Panc1 (cell line): Measurements from ENCODE around the gene IPO13. TPM values are rescaled to one million over a fixed set of nuclear protein-coding genes. Genes with fewer than 3 reads are reported as not detected.

ENCODE experiments used
- ATAC-seq: fragments of 200-7000 bp; cut with Tn5 transposase; 2 replicates; pipeline ENCODE4 v1.9.1; 2020; ENCODE audit warnings: mild to moderate bottlenecking, moderate library complexity
- BruUV-seq: library from RNA; stranded (reverse); fragments of 400-500 nt; replicated peaks from 2 replicates; lab custom pipeline; 2021; lab: Mats Ljungman, UMichigan
- CTCF ChIA-PET: fragments of 300-600 bp; sonication (Branson Sonifier 250); formaldehyde crosslinking; loops from one replicate; lab custom pipeline; 2022; ENCODE audit warnings: antibody characterized with exemption; lab: Charles Lee
- POLR2A ChIA-PET: fragments of 300-600 bp; sonication (Branson Sonifier 250); formaldehyde crosslinking; loops from one replicate; lab custom pipeline; 2022; ENCODE audit warnings: antibody characterized with exemption; lab: Charles Lee
- DNase-seq: peaks from one replicate; pipeline ENCODE4 v3.0.0-alpha.2; 2010; ENCODE audit warnings: low read depth, low spot score
- H3K27ac ChIP-seq: 2 replicates; pipeline ENCODE4 v1.5.1; 2011; ENCODE audit warnings: mild to moderate bottlenecking, low read length, inconsistent platforms
- H3K27me3 ChIP-seq: fragments of 200-500 bp; sonication (Bioruptor generic); 2 replicates; pipeline ENCODE4 v1.6.0; 2014; ENCODE audit warnings: low read length, inconsistent platforms; ENCODE audit not compliant: control insufficient read depth, insufficient read depth
- H3K36me3 ChIP-seq: fragments of 200-500 bp; sonication (Bioruptor generic); 2 replicates; pipeline ENCODE4 v1.5.1; 2014; ENCODE audit warnings: inconsistent platforms, mild to moderate bottlenecking, low read length, moderate library complexity; ENCODE audit not compliant: control insufficient read depth, insufficient read depth
- H3K4me1 ChIP-seq: 2 replicates; pipeline ENCODE4 v1.5.1; 2011; ENCODE audit warnings: inconsistent platforms, mild to moderate bottlenecking, low read length, moderate library complexity; ENCODE audit not compliant: control insufficient read depth, insufficient read depth
- H3K4me3 ChIP-seq, 2 experiments: 2 replicates each; pipeline ENCODE4 v1.5.1; 2011 to 2012; ENCODE audit warnings: low read depth in 2 of 2, low read length in 2 of 2, mild to moderate bottlenecking in 2 of 2, inconsistent platforms in 1 of 2, moderate library complexity in 1 of 2
- H3K9me3 ChIP-seq: fragments of 200-500 bp; sonication (Bioruptor generic); 2 replicates; pipeline ENCODE4 v1.5.1; 2014; ENCODE audit warnings: low read depth, mild to moderate bottlenecking, inconsistent platforms, low read length, moderate library complexity; ENCODE audit not compliant: control insufficient read depth, insufficient read depth
- POLR2AphosphoS5 ChIP-seq: IDR thresholded peaks from 2 replicates; pipeline ENCODE4 v1.6.1; 2012; ENCODE audit warnings: mild to moderate bottlenecking, low read depth, low read length, moderate library complexity
- REST ChIP-seq, 2 experiments: IDR thresholded peaks; 2 replicates each; pipeline ENCODE4 v1.6.1; 2011 to 2012; ENCODE audit warnings: low read depth in 2 of 2, control low read depth in 1 of 2, low read length in 1 of 2, mild to moderate bottlenecking in 1 of 2, moderate library complexity in 1 of 2; ENCODE audit not compliant: insufficient read depth in 1 of 2
- SIN3A ChIP-seq: IDR thresholded peaks from 2 replicates; pipeline ENCODE4 v1.6.1; 2012; ENCODE audit warnings: low read depth, mild to moderate bottlenecking, low read length, moderate library complexity, borderline replicate concordance; ENCODE audit not compliant: insufficient read depth
- TCF7L2 ChIP-seq: IDR thresholded peaks from 2 replicates; pipeline ENCODE4 v1.6.1; 2011; ENCODE audit warnings: mild to moderate bottlenecking, low read depth, low read length, inconsistent platforms
- in situ Hi-C: cut with HindIII; loops from 2 replicates; pipeline ENCODE4 v1.10.0; 2016; ENCODE audit warnings: low sequenced_read_pairs, low pct_unique_long_range_greater_than_20kb
- intact Hi-C: fragments of 100-400 bp; cut with micrococcal nuclease; formaldehyde crosslinking; loops from one replicate; pipeline ENCODE4 v1.10.0; 2022; ENCODE audit not compliant: unreplicated experiment
- total RNA-seq: library from RNA; stranded (reverse); gene quantifications from one replicate; pipeline ENCODE4 v1.2.1, GENCODE V29; 2021; ENCODE audit not compliant: unreplicated experiment
- TF ChIP-seq, protein P1 (sequence below): fragments of 450-650 bp; IDR thresholded peaks from 2 replicates; pipeline ENCODE4 v1.5.1; 2017; ENCODE audit warnings: mild to moderate bottlenecking

IPO13 gene
- total RNA-seq, 1 experiment from 2014 or later = 40.0 TPM

DNA sequence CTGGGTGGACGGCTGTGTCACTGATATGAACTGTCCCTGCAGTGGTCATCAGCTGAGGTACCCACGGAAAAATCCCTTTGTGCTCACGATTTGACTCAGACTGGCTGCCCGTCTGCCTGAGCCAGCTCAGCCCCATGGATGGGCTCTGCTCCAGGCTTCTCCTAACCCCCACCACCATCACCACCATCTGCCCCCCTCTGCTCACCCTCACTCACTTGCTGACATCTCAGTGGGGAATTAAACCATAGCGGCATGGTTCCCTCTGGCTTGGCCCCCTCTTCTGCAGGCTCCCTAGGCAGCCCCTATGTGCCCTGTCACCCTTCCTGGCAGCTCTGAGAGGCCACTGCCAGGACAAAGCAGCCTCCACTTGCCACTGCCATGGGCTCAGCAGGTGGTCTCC lies 67.2 kb downstream of the IPO13 start:
- intact Hi-C loops (no loop called here), in situ Hi-C loops (no loop called here)
- ATAC-seq (no peak), DNase-seq (no peak)
- Histone ChIP-seq H3K9me3 (no peaks in the 10 kb centered on the region), H3K36me3 (no peaks in the 10 kb centered on the region), H3K4me3 (no peak overlapping the region), H3K27ac (no peak overlapping the region), H3K27me3 (no peaks in the 10 kb centered on the region), H3K4me1 (no peaks in the 10 kb centered on the region)
- BruUV-seq = no TSS peak
- ChIA-PET CTCF (interaction anchor here (0.6 to 1.7 kb wide), 2 partner anchors 9 to 18 kb away, joined by 3 to 4 read pairs; no protein-coding TSS in a partner anchor), POLR2A (no interaction called here)
- no peak for TF ChIP-seq REST (IDR thresholded peaks at IDR 0.05; ENCODE audit: insufficient read depth in 1 of 2, low read depth in 2 of 2, low read length in 1 of 2)
- TF ChIP-seq, protein P1, sequence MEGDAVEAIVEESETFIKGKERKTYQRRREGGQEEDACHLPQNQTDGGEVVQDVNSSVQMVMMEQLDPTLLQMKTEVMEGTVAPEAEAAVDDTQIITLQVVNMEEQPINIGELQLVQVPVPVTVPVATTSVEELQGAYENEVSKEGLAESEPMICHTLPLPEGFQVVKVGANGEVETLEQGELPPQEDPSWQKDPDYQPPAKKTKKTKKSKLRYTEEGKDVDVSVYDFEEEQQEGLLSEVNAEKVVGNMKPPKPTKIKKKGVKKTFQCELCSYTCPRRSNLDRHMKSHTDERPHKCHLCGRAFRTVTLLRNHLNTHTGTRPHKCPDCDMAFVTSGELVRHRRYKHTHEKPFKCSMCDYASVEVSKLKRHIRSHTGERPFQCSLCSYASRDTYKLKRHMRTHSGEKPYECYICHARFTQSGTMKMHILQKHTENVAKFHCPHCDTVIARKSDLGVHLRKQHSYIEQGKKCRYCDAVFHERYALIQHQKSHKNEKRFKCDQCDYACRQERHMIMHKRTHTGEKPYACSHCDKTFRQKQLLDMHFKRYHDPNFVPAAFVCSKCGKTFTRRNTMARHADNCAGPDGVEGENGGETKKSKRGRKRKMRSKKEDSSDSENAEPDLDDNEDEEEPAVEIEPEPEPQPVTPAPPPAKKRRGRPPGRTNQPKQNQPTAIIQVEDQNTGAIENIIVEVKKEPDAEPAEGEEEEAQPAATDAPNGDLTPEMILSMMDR = no peak
- no peak for TF ChIP-seq TCF7L2
- no peak for TF ChIP-seq POLR2AphosphoS5
- TF ChIP-seq SIN3A = no peak

DNA sequence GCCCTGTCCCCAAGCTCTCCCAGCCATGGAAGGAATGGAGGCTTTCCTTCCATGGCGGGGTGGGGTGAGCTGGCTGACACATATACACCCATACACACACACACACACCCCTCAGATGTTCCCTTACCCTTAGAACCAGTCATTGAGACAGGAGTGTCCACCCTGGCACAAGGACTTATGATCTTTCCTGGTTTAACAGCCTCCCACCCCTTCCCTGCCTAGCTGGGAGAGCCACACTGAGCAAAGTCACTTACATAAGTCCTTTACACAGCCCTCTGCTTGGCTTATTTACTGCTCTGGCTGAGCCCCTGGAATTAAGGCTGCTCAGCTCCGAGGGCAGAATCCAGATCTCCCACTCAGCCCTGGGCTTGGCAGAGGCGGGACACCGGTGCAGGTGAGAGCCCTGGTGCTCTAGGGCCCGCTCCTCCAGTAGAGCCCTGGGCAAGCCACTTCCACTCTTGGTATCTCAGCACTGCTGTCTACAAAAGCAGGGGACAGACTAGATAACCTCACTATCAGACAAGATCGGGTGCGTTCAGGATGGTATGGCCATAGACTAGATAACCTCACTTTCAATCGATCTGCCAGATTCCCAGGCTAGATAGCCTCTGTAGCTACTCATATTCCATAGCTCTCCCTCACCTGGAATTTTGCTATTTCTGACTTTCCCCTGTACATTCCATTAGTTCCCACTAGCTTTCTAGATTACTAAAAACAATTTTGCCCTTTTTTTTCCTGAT lies 67.8 kb downstream of the IPO13 start:
- Histone ChIP-seq H3K4me1 (no peaks in the 10 kb centered on the region), H3K27ac (no peak overlapping the region), H3K27me3 (no peaks in the 10 kb centered on the region), H3K4me3 (no peak overlapping the region), H3K36me3 (no peaks in the 10 kb centered on the region), H3K9me3 (no peaks in the 10 kb centered on the region)
- TF ChIP-seq REST (IDR thresholded peaks at IDR 0.05; ENCODE audit: insufficient read depth in 1 of 2, low read depth in 2 of 2, low read length in 1 of 2) = no peak
- TF ChIP-seq TCF7L2 = no peak
- TF ChIP-seq POLR2AphosphoS5 = no peak
- TF ChIP-seq SIN3A = no peak
- TF ChIP-seq, protein P1 = no peak
- ATAC-seq (no peak), DNase-seq (no peak)
- in situ Hi-C loops (no loop called here), intact Hi-C loops (no loop called here)
- ChIA-PET POLR2A (no interaction called here), CTCF (interaction anchor here (0.6 to 1.7 kb wide), 3 partner anchors 10 to 246 kb away, joined by 3 to 9 read pairs (median 4); no protein-coding TSS in a partner anchor)
- BruUV-seq = no TSS peak
